NOMO-1 treated with DMSO at 0.1 percent for 48 hours (cell line): ENCODE data around the gene CAPG.

Experiments used
- DNase-seq: peaks from one replicate; lab custom pipeline; 2025; ENCODE audit not compliant: unreplicated experiment; lab: John Stamatoyannopoulos, UW

Gene CAPG

GRCh38 chr2:85439025-85439472 lies 28.9 kb upstream of the CAPG start:
- no peak for DNase-seq

GRCh38 chr2:85438201-85439024 lies 28.2 kb upstream of the CAPG start:
- DNase-seq, result peak; percentile 23

GRCh38 chr2:85437488-85438200 lies 27.5 kb upstream of the CAPG start:
- peak; percentile 76 for DNase-seq

- DNase-seq, result no peak
Observed at GRCh38 chr2:85436836-85437487, 26.8 kb upstream of the CAPG start.

- no peak for DNase-seq
Observed at GRCh38 chr2:85435981-85436835, 26.0 kb upstream of the CAPG start.

GRCh38 chr2:85435220-85435958 lies 25.2 kb upstream of the CAPG start:
- no peak for DNase-seq

- no peak for DNase-seq
Observed at GRCh38 chr2:85434696-85435095, 24.5 kb upstream of the CAPG start.

- DNase-seq, result no peak
Observed at GRCh38 chr2:85433511-85434089, 23.4 kb upstream of the CAPG start.

GRCh38 chr2:85431570-85432205 lies 21.5 kb upstream of the CAPG start:
- DNase-seq, result no peak

GRCh38 chr2:85430752-85431569 lies 20.8 kb upstream of the CAPG start:
- no peak for DNase-seq

- DNase-seq, result no peak
Observed at GRCh38 chr2:85429924-85430289, 19.7 kb upstream of the CAPG start.

- DNase-seq, result no peak
Observed at GRCh38 chr2:85429213-85429923, 19.2 kb upstream of the CAPG start.

- DNase-seq, result peak; percentile 74
Observed at GRCh38 chr2:85428343-85428881, 18.2 kb upstream of the CAPG start.

- no peak for DNase-seq
Observed at GRCh38 chr2:85427300-85427835, 17.2 kb upstream of the CAPG start.

- DNase-seq, result no peak
Observed at GRCh38 chr2:85425588-85425987, 15.4 kb upstream of the CAPG start.

GRCh38 chr2:85423525-85423924 lies 13.4 kb upstream of the CAPG start:
- no peak for DNase-seq

- no peak for DNase-seq
Observed at GRCh38 chr2:85422072-85422457, 11.9 kb upstream of the CAPG start.
